ENCODE measurements around the gene NUF2. TPM values are rescaled to one million over a fixed set of nuclear protein-coding genes. Genes with fewer than 3 reads are reported as not detected.
"Not testable (repeated sequence)": the region's sequence is repeated elsewhere in the genome, so short reads cannot be mapped to it uniquely, and the experiment has no call there.

NUF2 gene
- polyA plus RNA-seq, 3 donors, result 0.12 to 0.37 TPM; not detected in 1

DNA sequence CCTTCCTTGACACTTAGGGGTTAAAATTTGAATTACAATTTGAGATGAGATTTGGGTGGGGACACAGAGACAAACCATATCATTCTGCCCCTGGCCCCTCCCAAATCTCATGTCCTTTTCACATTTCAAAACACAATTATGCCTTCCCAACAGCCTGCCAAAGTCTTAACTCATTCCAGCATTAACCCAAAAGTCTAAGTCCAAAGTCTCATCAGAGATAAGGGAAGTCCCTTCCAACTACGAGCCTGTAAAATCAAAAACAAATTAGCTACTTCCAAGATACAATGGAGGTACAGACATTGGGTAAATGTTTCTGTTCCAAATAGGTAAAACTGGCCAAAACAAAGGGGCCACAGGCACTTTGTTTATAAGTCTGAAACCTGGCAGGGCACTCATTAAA is 28.3 kb upstream of the NUF2 start:
- peak overlapping the region in 1 of 7 donors; percentile 4 for H3K27ac Mint-ChIP-seq
- H3K36me3 Mint-ChIP-seq; H3K27ac ChIP-seq (ENCODE audit: low read depth in 1 of 2, low read length in 2 of 2); H3K9me3 Mint-ChIP-seq; intact Hi-C loops (cut with micrococcal nuclease); H3K4me3 ChIP-seq (replicated peaks in 1 of 3; ENCODE audit: low read depth in 2 of 3, low read length in 3 of 3); H3K27me3 ChIP-seq (ENCODE audit: control insufficient read depth in 2 of 2, insufficient read depth in 2 of 2, low read length in 2 of 2); H3K9me3 ChIP-seq (replicated peaks in 1 of 2; ENCODE audit: control insufficient read depth in 1 of 2, insufficient read depth in 1 of 2, low read length in 2 of 2); H3K4me1 Mint-ChIP-seq; H3K79me2 ChIP-seq (ENCODE audit: insufficient read depth, low read length); H3K27me3 Mint-ChIP-seq (ENCODE audit: low read depth in 3 of 3); H3K4me3 Mint-ChIP-seq; H3K9ac ChIP-seq (ENCODE audit: insufficient read depth, low read length, poor library complexity, severe bottlenecking); H3K36me3 ChIP-seq (replicated peaks in 1 of 2; ENCODE audit: control insufficient read depth in 1 of 2, insufficient read depth in 2 of 2, low read length in 2 of 2); H4K20me1 ChIP-seq (ENCODE audit: insufficient read depth, low read length); H2AFZ ChIP-seq (ENCODE audit: insufficient read depth, low read depth, low read length, poor library complexity, severe bottlenecking); H3K4me1 ChIP-seq (ENCODE audit: control insufficient read depth in 1 of 2, insufficient read depth in 2 of 2, low read length in 2 of 2); H3K4me2 ChIP-seq (replicated peaks; ENCODE audit: extremely low read depth, low read length, poor library complexity, severe bottlenecking); DNase-seq: not testable (repeated sequence)
- no CpG with 5 or more reads among the region's 1 CpG for WGBS (ENCODE audit: insufficient coverage)

DNA sequence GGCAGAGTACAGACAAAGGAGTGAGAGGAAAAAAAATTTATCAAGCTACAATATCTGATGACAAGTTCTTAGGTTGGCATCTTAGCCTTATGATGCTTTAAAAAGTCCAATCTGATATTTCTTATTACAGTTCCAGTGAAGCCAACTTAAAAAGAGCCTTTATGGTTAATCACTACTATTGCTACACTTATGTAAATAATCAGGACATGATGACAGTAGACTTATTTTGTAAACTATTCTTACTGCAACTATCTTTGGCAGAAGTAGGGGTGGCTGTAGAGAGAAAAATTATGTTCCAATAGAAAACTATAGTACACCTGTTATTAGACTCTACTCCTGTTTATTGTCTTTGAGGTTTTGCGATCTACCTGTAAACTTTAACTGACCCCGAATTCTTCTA is 25.8 kb upstream of the NUF2 start:
- Histone ChIP-seq H3K36me3 (replicated peaks in 1 of 2; ENCODE audit: control insufficient read depth in 1 of 2, insufficient read depth in 2 of 2, low read length in 2 of 2) (no peaks in the 10 kb centered on the region), H3K4me2 (replicated peaks; ENCODE audit: extremely low read depth, low read length, poor library complexity, severe bottlenecking) (no peak overlapping the region), H4K20me1 (ENCODE audit: insufficient read depth, low read length) (no peaks in the 10 kb centered on the region), H3K4me3 (replicated peaks in 1 of 3; ENCODE audit: low read depth in 2 of 3, low read length in 3 of 3) (no peak overlapping the region), H3K27ac (ENCODE audit: low read depth in 1 of 2, low read length in 2 of 2) (no peak overlapping the region), H3K79me2 (ENCODE audit: insufficient read depth, low read length) (no peaks in the 10 kb centered on the region), H3K27me3 (ENCODE audit: control insufficient read depth in 2 of 2, insufficient read depth in 2 of 2, low read length in 2 of 2) (no peaks in the 10 kb centered on the region), H3K9me3 (replicated peaks in 1 of 2; ENCODE audit: control insufficient read depth in 1 of 2, insufficient read depth in 1 of 2, low read length in 2 of 2) (no peaks in the 10 kb centered on the region), H3K4me1 (ENCODE audit: control insufficient read depth in 1 of 2, insufficient read depth in 2 of 2, low read length in 2 of 2) (no peaks in the 10 kb centered on the region), H2AFZ (ENCODE audit: insufficient read depth, low read depth, low read length, poor library complexity, severe bottlenecking) (no peak overlapping the region), H3K9ac (ENCODE audit: insufficient read depth, low read length, poor library complexity, severe bottlenecking) (no peak overlapping the region)
- WGBS (ENCODE audit: insufficient coverage), result 94% methylated on average over 2 of the region's 2 CpGs
- Mint-ChIP-seq H3K4me3 (no peak overlapping the region), H3K4me1 (no peaks in the 10 kb centered on the region), H3K27ac (no peak overlapping the region), H3K9me3 (peaks cover 0 to 7% (median 5%) of the 10 kb centered on the region in 7 donors), H3K36me3 (peaks cover 3 to 9% of the 10 kb centered on the region in 2 donors), H3K27me3 (ENCODE audit: low read depth in 3 of 3) (no peaks in the 10 kb centered on the region)
- no peak for DNase-seq
- intact Hi-C loops (cut with micrococcal nuclease), result no loop called here
- no peak for TF ChIP-seq CTCF (IDR thresholded peaks at IDR 0.05)
